HCT116 (cell line): ENCODE results near the gene APOL4.

ENCODE experiments used
- ATF3 ChIP-seq: IDR thresholded peaks from 2 replicates; pipeline ENCODE4 v1.6.1; 2012
- CTCF ChIP-seq, 3 experiments: fragments of 200-600 bp in 1 of 3; sonication (generic) in 1 of 3; IDR thresholded peaks in 2 of 3; conservative IDR thresholded peaks in 1 of 3; 2 replicates each; pipeline ENCODE4 v1.5.1; 2012 to 2017; ENCODE audit warnings: low read depth in 2 of 3, low read length in 2 of 3, antibody characterized with exemption in 1 of 3, borderline replicate concordance in 1 of 3, control low read depth in 1 of 3, mild to moderate bottlenecking in 1 of 3, mixed read lengths in 1 of 3, mixed run types in 1 of 3, moderate library complexity in 1 of 3; ENCODE audit not compliant: insufficient read depth in 1 of 3
- EZH2 ChIP-seq: fragments of 200-600 bp; sonication (generic); IDR thresholded peaks from 2 replicates; pipeline ENCODE4 v1.6.1; 2017; ENCODE audit warnings: antibody characterized with exemption, mixed run types
- EZH2phosphoT487 ChIP-seq: fragments of 200-600 bp; IDR thresholded peaks from 2 replicates; pipeline ENCODE4 v1.6.1; 2018; ENCODE audit warnings: antibody characterized with exemption, borderline replicate concordance
- JUND ChIP-seq: IDR thresholded peaks from 2 replicates; pipeline ENCODE4 v1.6.1; 2012
- MAX ChIP-seq: IDR thresholded peaks from 2 replicates; pipeline ENCODE4 v1.6.1; 2012
- POLR2A ChIP-seq: IDR thresholded peaks from 2 replicates; pipeline ENCODE4 v1.7.0; 2011; ENCODE audit warnings: borderline replicate concordance; ENCODE audit not compliant: insufficient read depth, insufficient read length; ENCODE audit errors: extremely low read depth
- POLR2AphosphoS5 ChIP-seq: IDR thresholded peaks from 2 replicates; pipeline ENCODE4 v1.6.1; 2011; ENCODE audit warnings: mild to moderate bottlenecking, low read depth, low read length, moderate library complexity
- RAD21 ChIP-seq: IDR thresholded peaks from 2 replicates; pipeline ENCODE4 v1.6.1; 2012; ENCODE audit warnings: low read depth, mild to moderate bottlenecking
- REST ChIP-seq: IDR thresholded peaks from 2 replicates; pipeline ENCODE4 v1.6.1; 2012; ENCODE audit warnings: low read depth
- SIN3A ChIP-seq: IDR thresholded peaks from 2 replicates; pipeline ENCODE4 v1.6.1; 2012; ENCODE audit warnings: low read depth
- SRF ChIP-seq: IDR thresholded peaks from 2 replicates; pipeline ENCODE4 v1.6.1; 2012; ENCODE audit warnings: low read depth
- TCF7L2 ChIP-seq: IDR thresholded peaks from 2 replicates; pipeline ENCODE4 v1.7.0; 2011; ENCODE audit warnings: borderline replicate concordance, inconsistent platforms; ENCODE audit not compliant: insufficient read depth, insufficient read length; ENCODE audit errors: extremely low read depth
- ZFX ChIP-seq: fragments of 450-650 bp; IDR thresholded peaks from 2 replicates; pipeline ENCODE4 v1.6.1; 2017

GRCh38 chr22:36224245-36224644 is 22.6 kb upstream of the APOL4 start:
- TF ChIP-seq CTCF (IDR thresholded peaks at IDR 0.05 in 2 of 3, conservative IDR thresholded peaks at IDR 0.05 in 1 of 3; ENCODE audit: borderline replicate concordance in 1 of 3, insufficient read depth in 1 of 3, low read depth in 2 of 3, low read length in 2 of 3) (no peak), EZH2 (no peak), EZH2phosphoT487 (no peak), REST (no peak), SRF (no peak), POLR2A (no peak), JUND (no peak), MAX (no peak), SIN3A (no peak), TCF7L2 (no peak), ATF3 (no peak), ZFX (no peak), RAD21 (no peak), POLR2AphosphoS5 (no peak)
